ENCODE measurements around the gene EIF4A2. TPM values are rescaled to one million over a fixed set of nuclear protein-coding genes. Genes with fewer than 3 reads are reported as not detected.

EIF4A2 gene
- total and polyA plus RNA-seq, 9 donors: 347 to 961 (median 631) TPM

GRCh38 chr3:186757214-186757613 lies 26.2 kb upstream of the EIF4A2 start:
- H3K9me3 ChIP-seq: no peaks in the 10 kb centered on the region
- WGBS, 3 donors: 83 to 87% (median 85%) methylated on average over 8 of the region's 8 CpGs
- no peaks in the 10 kb centered on the region for H3K36me3 ChIP-seq
- H3K27ac ChIP-seq: no peak overlapping the region
- no peak for DNase-seq
- H3K27me3 ChIP-seq: no peaks in the 10 kb centered on the region
- TF ChIP-seq EP300 (IDR thresholded peaks at IDR 0.05) (no peak), POLR2A (IDR thresholded peaks at IDR 0.05) (no peak), CTCF (IDR thresholded peaks at IDR 0.05) (no peak)
- intact Hi-C loops (cut with DNase I): no loop called here
- no peak overlapping the region for H3K4me3 ChIP-seq
- no peaks in the 10 kb centered on the region for H3K4me1 ChIP-seq (ENCODE audit: insufficient read depth)

DNA sequence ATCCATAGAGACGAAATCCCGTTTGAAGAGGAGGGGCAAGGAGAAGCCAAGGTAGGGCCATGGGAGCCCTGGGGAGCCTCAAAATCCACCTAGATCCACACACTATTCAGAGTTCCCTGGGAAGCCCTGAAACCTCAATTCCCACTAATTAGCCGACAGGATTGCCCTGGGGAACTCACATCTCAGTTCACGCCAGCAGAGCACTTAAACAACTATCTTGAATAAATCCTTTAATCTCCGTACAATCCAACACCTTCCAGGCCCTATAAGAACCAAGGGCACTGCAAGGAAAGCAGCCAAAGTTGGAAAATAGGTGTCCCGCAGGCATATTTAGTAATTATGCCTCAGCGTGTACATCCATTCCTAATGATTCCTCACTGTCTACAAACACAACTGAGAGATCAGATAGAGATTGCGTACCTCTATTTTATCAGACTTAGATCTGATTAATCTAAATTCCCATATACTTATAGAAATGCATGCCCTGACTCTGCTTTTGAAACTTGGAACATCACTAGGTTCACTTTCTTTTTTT lies 25.6 kb upstream of the EIF4A2 start:
- no peaks in the 10 kb centered on the region for H3K27me3 ChIP-seq
- no peaks in the 10 kb centered on the region for H3K4me1 ChIP-seq (ENCODE audit: insufficient read depth)
- no peaks in the 10 kb centered on the region for H3K9me3 ChIP-seq
- no peak for TF ChIP-seq EP300 (IDR thresholded peaks at IDR 0.05)
- TF ChIP-seq CTCF (IDR thresholded peaks at IDR 0.05): no peak
- TF ChIP-seq POLR2A (IDR thresholded peaks at IDR 0.05): no peak
- intact Hi-C loops (cut with DNase I): no loop called here
- H3K4me3 ChIP-seq: no peak overlapping the region
- 71 to 82% (median 76%) methylated on average over 8 of the region's 8 CpGs for WGBS, 3 donors
- DNase-seq: no peak
- no peak overlapping the region for H3K27ac ChIP-seq
- H3K36me3 ChIP-seq: no peaks in the 10 kb centered on the region

DNA sequence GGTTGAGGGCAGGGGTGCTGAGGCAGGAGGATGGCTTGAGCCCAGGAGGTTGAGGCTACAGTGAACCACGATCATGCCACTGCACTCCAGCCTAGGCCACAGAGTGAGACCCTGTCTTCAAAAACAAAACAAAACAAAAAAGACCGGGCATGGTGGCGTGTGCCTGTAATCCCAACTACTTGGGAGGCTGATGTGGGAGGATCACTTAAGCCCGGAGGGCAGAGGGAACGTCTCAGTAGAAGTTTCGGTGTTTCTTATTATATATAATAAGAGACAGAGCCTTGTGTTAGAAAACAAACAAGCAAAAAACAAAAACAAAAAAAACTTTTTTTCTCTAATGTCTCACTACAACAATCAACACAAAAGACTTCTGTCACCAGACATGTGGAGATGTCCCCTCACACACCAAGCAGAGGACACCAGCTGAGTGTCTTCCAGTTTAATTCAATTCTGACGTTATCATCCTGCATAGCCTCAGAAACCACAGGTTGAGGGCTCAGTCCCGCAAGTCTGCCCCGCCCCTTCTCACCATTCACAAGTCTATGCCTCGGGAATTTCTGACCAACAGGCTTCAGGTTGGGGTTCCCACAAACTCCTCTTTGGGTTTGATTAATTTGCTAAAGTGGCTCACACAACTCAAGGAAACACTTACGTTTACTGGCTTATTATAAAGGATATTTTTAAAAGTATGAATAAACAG lies 24.0 kb upstream of the EIF4A2 start:
- Histone ChIP-seq H3K36me3 (no peaks in the 10 kb centered on the region), H3K4me1 (ENCODE audit: insufficient read depth) (no peaks in the 10 kb centered on the region), H3K27ac (no peak overlapping the region), H3K27me3 (no peaks in the 10 kb centered on the region), H3K9me3 (no peaks in the 10 kb centered on the region), H3K4me3 (no peak overlapping the region)
- DNase-seq: no peak
- intact Hi-C loops (cut with DNase I): no loop called here
- TF ChIP-seq EP300 (IDR thresholded peaks at IDR 0.05) (no peak), POLR2A (IDR thresholded peaks at IDR 0.05) (no peak), CTCF (IDR thresholded peaks at IDR 0.05) (no peak)
- WGBS, 3 donors: 65 to 71% (median 69%) methylated on average over 11 of the region's 11 CpGs

- Histone ChIP-seq H3K27ac (no peak overlapping the region), H3K4me1 (ENCODE audit: insufficient read depth) (no peaks in the 10 kb centered on the region), H3K27me3 (no peaks in the 10 kb centered on the region), H3K4me3 (no peak overlapping the region), H3K36me3 (no peaks in the 10 kb centered on the region), H3K9me3 (no peaks in the 10 kb centered on the region)
- WGBS, 3 donors: 92 to 97% (median 95%) methylated on average over 10 of the region's 10 CpGs
- TF ChIP-seq POLR2A (IDR thresholded peaks at IDR 0.05): no peak
- no peak for DNase-seq
- intact Hi-C loops (cut with DNase I): no loop called here
These were observed 23.1 kb upstream of the EIF4A2 start for GRCh38 chr3:186760141-186760833.
